K562 (cell line): ENCODE data around the gene SCML2.
"Not testable (repeated sequence)": the region's sequence is repeated elsewhere in the genome, so short reads cannot be mapped to it uniquely, and the experiment has no call there.

Experiments used
- BRF1 ChIP-seq: IDR thresholded peaks from 3 replicates; pipeline ENCODE4 v1.6.1; 2011; ENCODE audit warnings: borderline replicate concordance, mild to moderate bottlenecking; ENCODE audit not compliant: insufficient read length; ENCODE audit errors: extremely low read depth
- HDAC2 ChIP-seq: fragments of 450-650 bp; IDR thresholded peaks from 2 replicates; pipeline ENCODE4 v1.6.1; 2016; ENCODE audit warnings: mild to moderate bottlenecking
- HMG20A ChIP-seq: fragments of 450-650 bp; formaldehyde crosslinking; conservative IDR thresholded peaks from 2 replicates; pipeline ENCODE4 v1.4.0; 2020; ENCODE audit warnings: mild to moderate bottlenecking, mixed read lengths
- PML ChIP-seq: IDR thresholded peaks from 2 replicates; pipeline ENCODE4 v1.6.1; 2012; ENCODE audit warnings: low read length, inconsistent platforms
- POLR2A ChIP-seq: fragments of 450-650 bp; conservative IDR thresholded peaks from 2 replicates; pipeline ENCODE4 v1.6.1; 2016
- POLR2AphosphoS5 ChIP-seq: IDR thresholded peaks from 2 replicates; pipeline ENCODE4 v1.6.1; 2011; ENCODE audit warnings: mild to moderate bottlenecking, low read depth, low read length, moderate library complexity; ENCODE audit not compliant: control insufficient read depth, insufficient read depth
- REST ChIP-seq, 2 experiments: fragments of 450-650 bp; formaldehyde crosslinking in 1 of 2; IDR thresholded peaks; 2 replicates each; pipeline versions ENCODE4 v1.4.0 to v1.6.1; 2014 to 2020; ENCODE audit warnings: mild to moderate bottlenecking in 2 of 2, borderline replicate concordance in 1 of 2, low read depth in 1 of 2
- TCFL5 ChIP-seq: fragments of 250-450 bp; sonication (Bioruptor Pico); conservative IDR thresholded peaks from 2 replicates; pipeline ENCODE4 v1.6.1; 2021; ENCODE audit warnings: mild to moderate bottlenecking, moderate library complexity, matching md5 sums
- USF1 ChIP-seq: sonication (generic); formaldehyde crosslinking; IDR thresholded peaks from 2 replicates; pipeline ENCODE4 v1.9.0; 2022; ENCODE audit warnings: mild to moderate bottlenecking, missing genetic modification reagents
- ZC3H4 ChIP-seq: sonication (generic); formaldehyde crosslinking; IDR thresholded peaks from 2 replicates; pipeline ENCODE4 v1.9.0; 2021; ENCODE audit warnings: missing genetic modification reagents, borderline replicate concordance
- ZNF165 ChIP-seq: fragments of 250-450 bp; sonication (Bioruptor Pico); IDR thresholded peaks from 2 replicates; pipeline ENCODE4 v1.4.0; 2020; ENCODE audit warnings: borderline replicate concordance

- not testable (repeated sequence) for TF ChIP-seq ZC3H4 (CRISPR knock-in tag); USF1; BRF1; REST (IDR thresholded peaks at IDR 0.05; ENCODE audit: borderline replicate concordance); REST (CRISPR knock-in tag; IDR thresholded peaks at IDR 0.05; ENCODE audit: low read depth); POLR2A; PML; HMG20A; POLR2AphosphoS5; TCFL5 (CRISPR knock-in tag); HDAC2; ZNF165
These were observed 14.6 kb upstream of the SCML2 start for GRCh38 chrX:18369096-18369495.
